G401 (cell line): ENCODE measurements around the gene LENG1. TPM values are rescaled to one million over a fixed set of nuclear protein-coding genes. Genes with fewer than 3 reads are reported as not detected.
A peak's percentile ranks its signal among the peaks of the same experiment; 100 is the strongest.
"Not testable (repeated sequence)": the region's sequence is repeated elsewhere in the genome, so short reads cannot be mapped to it uniquely, and the experiment has no call there.

ENCODE experiments used
- DNase-seq: peaks from one replicate; pipeline ENCODE4 v3.0.0-alpha.2; 2015; ENCODE audit warnings: low spot score
- in situ Hi-C: cut with HindIII; loops from 2 replicates; pipeline ENCODE4 v1.10.0; 2016; ENCODE audit warnings: low sequenced_read_pairs, mixed read lengths
- total RNA-seq: library from RNA; depleted of rRNA; stranded (reverse); fragments of >200 nt; shearing (Covaris generic); gene quantifications from 2 replicates; pipeline ENCODE4 v1.2.3, GENCODE V29; 2014; rRNA removed

Gene LENG1
- 5.5 and 7.3 TPM in 2 replicates for total RNA-seq

- in situ Hi-C loops: no loop called here
- peak; percentile 100 for DNase-seq
These were observed at the start of gene LENG1 for GRCh38 chr19:54159352-54160181. Gene LENG1 (minus strand): TSS chr19:54159721. CDS start chr19:54159695, 26 bp downstream.

DNA sequence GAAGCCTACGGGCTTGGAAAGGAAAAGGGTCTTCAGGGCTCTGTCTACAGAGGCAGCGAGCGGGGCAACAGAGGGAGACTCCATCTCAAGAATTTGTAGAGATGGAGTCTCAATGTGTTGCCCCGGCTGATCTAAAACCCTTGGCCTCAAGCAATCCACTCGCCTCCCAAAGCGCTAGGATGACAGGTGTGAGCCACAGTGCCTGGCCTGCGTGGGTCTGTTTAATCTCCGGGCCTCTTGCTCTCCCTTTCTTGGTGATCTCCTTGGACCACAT is 49.2 kb upstream of the LENG1 start:
- in situ Hi-C loops: loop anchor here (10.0 kb wide), 1 partner anchor 76 kb away; the partner anchor contains the start of gene LILRB2
- peak; percentile 22 for DNase-seq

GRCh38 chr19:54207983-54208783 is 48.7 kb upstream of the LENG1 start:
- in situ Hi-C loops: loop anchor here (10.0 kb wide), 1 partner anchor 77 kb away; the partner anchor contains the start of gene LILRB2
- DNase-seq: peak; percentile 47

GRCh38 chr19:54207676-54207982 is 48.1 kb upstream of the LENG1 start:
- no peak for DNase-seq
- in situ Hi-C loops: loop anchor here (10.0 kb wide), 1 partner anchor 77 kb away; the partner anchor contains the start of gene LILRB2

GRCh38 chr19:54207193-54207592 is 47.7 kb upstream of the LENG1 start:
- DNase-seq: not testable (repeated sequence)
- in situ Hi-C loops: loop anchor here (10.0 kb wide), 1 partner anchor 78 kb away; the partner anchor contains the start of gene LILRB2

DNA sequence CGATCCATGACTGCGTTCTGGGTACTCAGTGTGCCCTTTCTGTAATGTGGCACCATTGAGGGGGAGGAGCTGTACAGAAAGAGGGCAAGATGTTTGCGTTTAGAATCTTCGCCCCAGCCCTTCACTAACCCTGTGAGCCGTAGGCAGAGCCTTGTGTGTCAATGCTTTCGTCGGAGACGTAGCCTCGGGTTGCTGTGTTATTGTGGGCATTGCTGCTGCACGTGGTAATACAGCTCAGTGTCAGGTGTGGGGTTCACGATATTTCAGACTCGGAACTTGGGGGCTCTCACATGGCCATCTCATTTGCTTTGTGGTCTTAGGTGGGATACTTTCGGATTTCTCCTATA is 47.3 kb upstream of the LENG1 start:
- in situ Hi-C loops: loop anchor here (10.0 kb wide), 1 partner anchor 78 kb away; the partner anchor contains the start of gene LILRB2
- no peak for DNase-seq

GRCh38 chr19:54206030-54206830 is 46.7 kb upstream of the LENG1 start:
- in situ Hi-C loops: loop anchor here (10.0 kb wide), 1 partner anchor 79 kb away; the partner anchor contains the start of gene LILRB2

DNA sequence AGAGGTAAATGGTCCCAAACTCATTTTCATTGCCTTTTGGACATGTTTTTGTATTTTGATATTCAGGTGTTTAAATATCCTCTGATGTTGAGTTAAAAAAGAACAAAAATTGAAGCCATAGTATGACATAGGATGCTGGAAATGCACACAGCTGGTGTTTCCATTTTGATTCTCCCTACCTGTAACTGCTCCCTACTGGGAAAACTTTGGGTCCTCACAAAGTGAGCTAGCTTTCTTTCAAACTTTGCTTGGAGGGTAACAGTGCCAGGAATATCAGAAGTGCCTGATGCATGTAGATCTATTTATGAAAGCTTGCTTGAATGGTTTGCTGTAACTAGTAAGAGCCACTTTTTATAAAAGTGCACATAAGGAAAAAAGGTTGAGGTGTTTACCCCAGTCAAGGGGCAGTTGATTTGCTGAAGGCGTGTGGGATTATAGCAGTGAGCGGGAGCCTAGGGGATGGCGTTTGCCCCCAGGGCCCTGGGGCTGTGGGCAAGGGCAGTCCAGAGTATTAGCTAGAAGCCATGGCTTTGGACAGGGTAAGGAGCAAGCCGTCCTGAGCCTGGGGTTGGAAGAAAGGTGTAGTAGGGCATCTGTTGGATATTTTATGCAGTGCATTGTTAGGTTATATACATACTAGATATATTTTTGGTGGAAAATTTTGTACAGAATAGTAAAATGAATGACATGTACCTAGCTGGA is 45.4 kb upstream of the LENG1 start:
- in situ Hi-C loops: loop anchor here (10.0 kb wide), 1 partner anchor 80 kb away; the partner anchor contains the start of gene LILRB2

More at GRCh38 chr19:54206030-54206830, 46.7 kb upstream of the LENG1 start:
- no peak for DNase-seq

DNA sequence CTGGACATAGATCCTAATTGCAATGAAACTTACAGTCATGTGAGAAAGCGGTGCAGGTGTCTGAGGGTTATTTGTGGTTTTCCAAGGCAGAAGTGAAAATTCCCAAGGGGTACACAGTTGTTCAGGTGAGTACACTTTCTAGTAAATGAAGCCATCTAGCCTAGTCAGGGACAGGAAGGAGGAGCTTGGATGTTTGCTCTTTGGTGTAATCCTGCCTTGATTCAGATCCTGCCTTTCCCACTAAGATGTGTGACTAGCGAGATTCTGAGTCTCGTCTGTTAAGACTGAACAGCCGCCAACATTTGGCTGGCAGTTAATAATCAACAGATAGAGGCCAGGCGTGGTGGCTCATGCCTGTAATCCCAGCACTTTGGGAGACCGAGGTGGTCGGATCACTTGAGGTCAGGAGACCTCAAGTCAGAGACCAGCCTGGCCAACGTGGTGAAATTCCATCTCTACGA is 43.7 kb upstream of the LENG1 start:
- in situ Hi-C loops: loop anchor here (10.0 kb wide), 1 partner anchor 82 kb away; the partner anchor contains the start of gene LILRB2
- DNase-seq: no peak

More for the DNA sequence above, 45.4 kb upstream of the LENG1 start:
- DNase-seq: no peak

- in situ Hi-C loops: loop anchor here (10.0 kb wide), 1 partner anchor 83 kb away; the partner anchor contains the start of gene LILRB2
- no peak for DNase-seq
These were observed 42.5 kb upstream of the LENG1 start for GRCh38 chr19:54201980-54202379.

DNA sequence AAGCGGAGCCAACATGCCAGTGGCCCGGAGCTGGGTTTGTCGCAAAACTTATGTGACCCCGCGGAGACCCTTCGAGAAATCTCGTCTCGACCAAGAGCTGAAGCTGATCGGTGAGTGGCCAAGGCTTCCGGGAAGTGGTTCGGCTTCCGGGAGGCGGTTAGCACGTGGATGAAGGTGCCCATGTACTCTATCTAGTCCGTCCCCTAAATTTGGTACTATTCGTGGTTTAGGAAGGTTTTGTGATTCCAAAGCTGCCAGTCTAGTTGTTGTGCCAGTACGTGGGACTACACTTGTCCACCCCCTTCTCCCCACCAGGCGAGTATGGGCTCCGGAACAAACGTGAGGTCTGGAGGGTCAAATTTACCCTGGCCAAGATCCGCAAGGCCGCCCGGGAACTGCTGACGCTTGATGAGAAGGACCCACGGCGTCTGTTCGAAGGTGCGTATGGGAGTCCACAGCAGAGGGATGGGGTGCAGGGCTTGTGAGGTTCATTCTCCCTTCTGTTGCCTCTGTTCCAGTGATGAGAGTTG is 41.7 kb upstream of the LENG1 start:
- in situ Hi-C loops: loop anchor here (10.0 kb wide), 1 partner anchor 84 kb away; the partner anchor contains the start of gene LILRB2

GRCh38 chr19:54199401-54199800 is 39.9 kb upstream of the LENG1 start:
- in situ Hi-C loops: no loop called here

More for the DNA sequence above, 41.7 kb upstream of the LENG1 start:
- DNase-seq: no peak

DNA sequence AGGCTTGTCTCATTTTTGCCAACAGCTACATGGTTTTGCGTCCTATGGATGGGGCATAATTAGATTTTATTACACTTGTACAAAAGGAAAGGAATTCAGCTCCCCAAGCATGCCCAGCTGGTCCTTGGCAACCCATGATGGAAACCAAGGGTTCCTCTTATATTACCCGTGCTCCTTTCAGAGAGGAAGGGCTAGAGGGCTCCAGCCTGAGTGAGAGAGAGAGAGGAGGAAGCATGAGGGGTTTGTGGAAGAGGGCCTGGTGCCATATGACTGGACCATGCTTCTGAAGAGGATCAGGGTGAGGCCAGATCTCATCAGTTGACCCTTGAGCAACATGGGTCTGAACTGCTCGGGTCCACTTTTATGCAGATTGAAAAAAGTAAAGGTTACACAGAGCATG is 37.6 kb upstream of the LENG1 start:
- in situ Hi-C loops: no loop called here

More at GRCh38 chr19:54199401-54199800, 39.9 kb upstream of the LENG1 start:
- DNase-seq: no peak

GRCh38 chr19:54196536-54196935 is 37.0 kb upstream of the LENG1 start:
- in situ Hi-C loops: no loop called here

More for the DNA sequence above, 37.6 kb upstream of the LENG1 start:
- DNase-seq: no peak

DNA sequence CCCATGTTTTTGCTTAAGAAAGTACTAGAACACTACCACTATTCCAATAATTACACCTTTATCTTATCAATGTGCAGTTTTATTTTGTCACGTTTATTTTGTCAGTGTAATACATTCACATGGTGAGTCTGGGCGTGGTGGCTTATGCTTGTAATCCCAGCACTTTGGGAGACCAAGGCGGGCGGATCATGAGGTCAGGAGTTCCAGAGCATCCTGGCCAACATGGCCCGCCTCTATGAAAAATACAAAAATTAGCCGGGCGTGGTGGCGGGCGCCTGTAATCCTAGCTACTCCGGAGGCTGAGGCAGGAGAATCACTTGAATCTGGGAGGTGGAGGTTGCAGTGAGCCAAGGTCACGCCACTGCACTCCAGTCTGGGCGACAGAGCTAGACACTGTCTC is 34.9 kb upstream of the LENG1 start:
- DNase-seq: not testable (repeated sequence)

More at GRCh38 chr19:54196536-54196935, 37.0 kb upstream of the LENG1 start:
- no peak for DNase-seq

DNA sequence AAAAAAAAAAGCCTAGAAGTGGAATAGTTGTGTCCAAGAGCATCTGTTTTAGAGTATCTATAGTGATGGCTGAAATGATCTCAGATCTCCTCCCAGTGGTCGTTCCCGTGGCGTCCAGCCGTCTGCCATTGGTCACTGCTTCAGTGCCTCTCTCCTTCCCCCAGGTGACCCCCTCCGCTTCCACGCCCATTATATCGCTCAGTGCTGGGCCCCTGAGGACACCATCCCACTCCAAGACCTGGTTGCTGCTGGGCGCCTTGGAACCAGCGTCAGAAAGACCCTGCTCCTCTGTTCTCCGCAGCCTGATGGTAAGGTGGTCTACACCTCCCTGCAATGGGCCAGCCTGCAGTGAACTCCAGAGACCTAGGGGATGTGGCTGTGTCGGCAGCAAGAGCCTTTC is 33.5 kb upstream of the LENG1 start:
- in situ Hi-C loops: no loop called here
- DNase-seq: no peak

More for the DNA sequence above, 34.9 kb upstream of the LENG1 start:
- in situ Hi-C loops: not testable (repeated sequence)

GRCh38 chr19:54191811-54192453 is 32.4 kb upstream of the LENG1 start:
- no peak for DNase-seq
- in situ Hi-C loops: no loop called here
